Gastroesophageal sphincter (tissue), 3 donors: ENCODE measurements around the gene DIAPH2.

Experiments
- POLR2A ChIP-seq, 2 donors: fragments of 450-650 bp; IDR thresholded peaks; one replicate each; pipeline ENCODE4 v1.6.1; 2017; ENCODE audit warnings: antibody characterized with exemption in 2 of 2, mild to moderate bottlenecking in 2 of 2, moderate library complexity in 1 of 2
- POLR2AphosphoS5 ChIP-seq: sonication (generic); formaldehyde crosslinking; IDR thresholded peaks from one replicate; pipeline ENCODE4 v1.6.1; 2017; ENCODE audit warnings: antibody characterized with exemption
- TF ChIP-seq, protein P1 (sequence below), 4 experiments: fragments of 200-600 bp in 2 of 4; fragments of 450-650 bp in 2 of 4; sonication (generic) in 1 of 4; IDR thresholded peaks; one replicate each; pipeline ENCODE4 v1.5.1; 2017 to 2019; ENCODE audit warnings: antibody characterized with exemption in 4 of 4, mild to moderate bottlenecking in 2 of 4, moderate library complexity in 2 of 4

DNA sequence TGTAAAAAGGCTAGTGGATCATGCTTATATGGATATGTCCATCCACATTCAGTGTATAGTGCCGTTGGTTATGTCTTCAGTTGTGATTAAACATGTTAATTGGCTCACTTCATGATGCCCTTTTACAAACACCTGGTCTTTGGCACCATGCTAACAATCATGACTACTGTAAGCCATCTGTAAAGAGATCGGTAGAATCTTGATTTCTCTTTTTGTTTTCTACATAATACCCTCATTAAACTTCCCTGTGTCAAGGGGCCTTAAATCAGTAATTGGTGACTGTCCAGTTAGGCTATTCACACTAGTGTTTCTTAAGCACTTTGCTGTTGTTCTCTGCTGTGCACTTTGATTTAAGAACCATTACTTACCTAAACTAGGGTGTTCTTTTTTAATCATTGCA is 674.3 kb downstream of the DIAPH2 start:
- TF ChIP-seq, protein P1, sequence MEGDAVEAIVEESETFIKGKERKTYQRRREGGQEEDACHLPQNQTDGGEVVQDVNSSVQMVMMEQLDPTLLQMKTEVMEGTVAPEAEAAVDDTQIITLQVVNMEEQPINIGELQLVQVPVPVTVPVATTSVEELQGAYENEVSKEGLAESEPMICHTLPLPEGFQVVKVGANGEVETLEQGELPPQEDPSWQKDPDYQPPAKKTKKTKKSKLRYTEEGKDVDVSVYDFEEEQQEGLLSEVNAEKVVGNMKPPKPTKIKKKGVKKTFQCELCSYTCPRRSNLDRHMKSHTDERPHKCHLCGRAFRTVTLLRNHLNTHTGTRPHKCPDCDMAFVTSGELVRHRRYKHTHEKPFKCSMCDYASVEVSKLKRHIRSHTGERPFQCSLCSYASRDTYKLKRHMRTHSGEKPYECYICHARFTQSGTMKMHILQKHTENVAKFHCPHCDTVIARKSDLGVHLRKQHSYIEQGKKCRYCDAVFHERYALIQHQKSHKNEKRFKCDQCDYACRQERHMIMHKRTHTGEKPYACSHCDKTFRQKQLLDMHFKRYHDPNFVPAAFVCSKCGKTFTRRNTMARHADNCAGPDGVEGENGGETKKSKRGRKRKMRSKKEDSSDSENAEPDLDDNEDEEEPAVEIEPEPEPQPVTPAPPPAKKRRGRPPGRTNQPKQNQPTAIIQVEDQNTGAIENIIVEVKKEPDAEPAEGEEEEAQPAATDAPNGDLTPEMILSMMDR (IDR thresholded peaks at IDR 0.05), result no peak
- TF ChIP-seq POLR2AphosphoS5 (no peak), POLR2A (IDR thresholded peaks at IDR 0.05) (no peak)
